Transverse colon (tissue), 4 donors: ENCODE data around the gene SLC26A5. TPM values are rescaled to one million over a fixed set of nuclear protein-coding genes. Genes with fewer than 3 reads are reported as not detected.

Source experiments
- DNase-seq: peaks from one replicate; pipeline ENCODE4 v3.0.0-alpha.2; 2019
- H3K27ac ChIP-seq, 4 donors: fragments of 200-600 bp; sonication (generic); 2 replicates each; pipeline ENCODE4 v1.5.1; 2016 to 2018; ENCODE audit warnings: inconsistent platforms in 4 of 4
- H3K27me3 ChIP-seq: fragments of 200-600 bp; sonication (generic); 2 replicates; pipeline ENCODE4 v1.5.1; 2017; ENCODE audit warnings: inconsistent platforms
- H3K36me3 ChIP-seq, 4 donors: fragments of 200-600 bp; sonication (generic); 2 replicates each; pipeline ENCODE4 v1.5.1; 2017 to 2019; ENCODE audit warnings: inconsistent platforms in 4 of 4
- H3K4me1 ChIP-seq, 4 donors: fragments of 200-600 bp; sonication (generic); 2 replicates each; pipeline ENCODE4 v1.5.1; 2017 to 2020; ENCODE audit warnings: inconsistent platforms in 4 of 4
- H3K4me3 ChIP-seq, 4 donors: fragments of 200-600 bp; sonication (generic); 1 replicate in 1 of 4; 2 replicates in 3 of 4; pipeline versions ENCODE4 v1.5.1 to v1.6.1; 2017 to 2019; ENCODE audit warnings: inconsistent platforms in 4 of 4
- H3K9me3 ChIP-seq, 2 donors: fragments of 200-600 bp; sonication (generic); 2 replicates each; pipeline ENCODE4 v1.5.1; 2017 to 2019; ENCODE audit warnings: inconsistent platforms in 2 of 2
- EP300 ChIP-seq: sonication (generic); formaldehyde crosslinking; IDR thresholded peaks from one replicate; pipeline ENCODE4 v1.6.1; 2017; ENCODE audit warnings: antibody characterized with exemption, low read depth
- POLR2A ChIP-seq: fragments of 450-650 bp; IDR thresholded peaks from one replicate; pipeline ENCODE4 v1.6.1; 2016; ENCODE audit warnings: antibody characterized with exemption, mild to moderate bottlenecking, moderate library complexity
- POLR2AphosphoS5 ChIP-seq, 3 donors: sonication (generic); formaldehyde crosslinking; IDR thresholded peaks; one replicate each; pipeline ENCODE4 v1.6.1; 2016; ENCODE audit warnings: antibody characterized with exemption in 3 of 3
- WGBS, 2 donors: methylation state at CpG; one replicate each; pipeline ENCODE4 v1.1.5; 2018; ENCODE audit warnings: low coverage in 1 of 2; 5-methylcytosine and 5-hydroxymethylcytosine counted together
- in situ Hi-C, 4 donors: fragments of 200-750 bp; cut with MboI; loops; one replicate each; pipeline versions ENCODE4 v1.15.0 to v1.15.1; 2017; ENCODE audit warnings: low sequenced_read_pairs in 3 of 4, low pct_ligation_motif_present in 1 of 4, low pct_unique_long_range_greater_than_20kb in 1 of 4
- intact Hi-C: fragments of 100-400 bp; cut with DNase I; formaldehyde crosslinking; loops from one replicate; pipeline ENCODE4 v1.15.1; 2023; ENCODE audit warnings: low total_unique reads
- total RNA-seq, 4 donors: library from RNA; depleted of rRNA; stranded (reverse); fragments of >200 nt; gene quantifications; one replicate each; pipeline ENCODE4 v1.1.0, GENCODE V29; 2016
- TF ChIP-seq, protein P1 (sequence below), 5 experiments: fragments of 200-600 bp in 3 of 5; fragments of 450-650 bp in 2 of 5; sonication (generic) in 3 of 5; IDR thresholded peaks; 1 replicate in 2 of 5; 2 replicates in 3 of 5; pipeline ENCODE4 v1.5.1; 2016 to 2017; ENCODE audit warnings: antibody characterized with exemption in 5 of 5, inconsistent platforms in 3 of 5, mild to moderate bottlenecking in 2 of 5, moderate library complexity in 1 of 5

Gene SLC26A5
- total RNA-seq, 4 donors from 2014 or later, result 0.27 to 6.0 (median 0.32) TPM; not detected in 1

DNA sequence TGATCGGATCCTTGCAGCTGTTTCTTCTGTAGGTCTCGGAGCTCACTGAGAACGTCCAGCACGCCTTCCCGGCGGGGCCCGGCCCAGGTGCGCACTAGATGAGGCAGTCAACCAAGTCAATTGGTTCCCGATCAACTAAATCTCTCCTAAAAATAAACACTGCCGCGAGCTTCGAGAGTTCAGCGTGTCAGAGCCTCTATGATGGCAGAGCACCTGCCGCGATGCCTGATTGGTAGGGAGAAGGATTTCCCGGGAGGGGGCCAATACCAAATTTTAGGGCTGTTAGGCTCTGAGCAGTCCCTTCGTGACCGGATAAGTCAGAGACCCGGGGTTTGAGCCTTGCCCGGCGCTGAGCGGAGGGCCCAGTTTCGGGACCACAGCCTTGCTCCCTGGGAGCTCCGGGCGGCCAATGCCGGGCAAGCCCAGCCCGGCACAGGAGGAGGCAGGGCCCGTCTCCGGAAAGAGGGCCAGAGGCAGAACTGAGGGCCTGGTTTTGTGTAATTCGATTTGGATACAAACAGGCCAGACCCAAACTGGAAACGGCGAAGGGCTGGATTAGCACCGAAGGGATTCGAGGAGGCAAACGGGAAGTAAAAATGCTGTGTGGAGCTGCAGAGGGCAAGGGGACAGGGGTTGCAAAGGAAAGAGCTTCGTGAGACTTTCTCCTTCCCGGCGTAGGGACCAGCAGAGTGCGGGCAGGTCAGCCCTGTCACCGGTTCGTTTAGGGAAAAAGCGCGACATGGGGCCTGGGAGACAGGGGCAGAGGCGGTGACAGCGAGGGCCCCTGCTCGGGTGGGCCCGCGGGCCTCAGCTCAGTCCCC is 569 bp downstream of the SLC26A5 start:
- H3K36me3 ChIP-seq, result no peaks in the 10 kb centered on the region
- TF ChIP-seq POLR2AphosphoS5 (IDR thresholded peaks at IDR 0.05), result no peak
- peaks cover 0 to 17% (median 8%) of the 10 kb centered on the region in 4 donors for H3K4me1 ChIP-seq
- peak overlapping the region; percentile 3 to 50 (median 30) for H3K4me3 ChIP-seq
- in situ Hi-C loops, result no loop called here
- intact Hi-C loops, result no loop called here
- H3K9me3 ChIP-seq, result no peaks in the 10 kb centered on the region
- peaks cover 52% of the 10 kb centered on the region for H3K27me3 ChIP-seq
- H3K27ac ChIP-seq, result no peak overlapping the region
- 2 to 5% methylated on average over 20 to 48 of the region's 48 CpGs for WGBS, 2 donors
- no peak for DNase-seq

DNA sequence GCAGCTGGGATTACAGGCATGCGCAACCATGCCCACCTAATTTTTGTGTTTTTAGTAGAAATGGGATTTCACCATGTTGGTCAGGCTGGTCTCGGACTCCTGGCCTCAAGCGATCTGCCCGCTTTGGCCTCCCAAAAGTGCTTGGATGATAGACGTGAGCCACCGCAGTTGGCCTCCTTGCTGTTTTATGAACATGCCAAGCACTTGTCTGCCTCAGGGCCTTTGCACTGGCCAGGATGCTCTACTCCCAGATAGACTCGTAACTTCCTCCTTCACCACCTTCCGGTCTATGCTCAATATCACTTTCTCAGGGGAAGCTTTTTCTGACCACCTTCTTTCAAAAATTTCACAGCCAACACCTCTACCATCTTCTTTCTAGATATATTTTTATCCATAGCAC is 6.3 kb downstream of the SLC26A5 start:
- H3K9me3 ChIP-seq, result no peaks in the 10 kb centered on the region
- no peak overlapping the region for H3K4me3 ChIP-seq
- intact Hi-C loops (no loop called here), in situ Hi-C loops (no loop called here)
- H3K4me1 ChIP-seq, result no peaks in the 10 kb centered on the region
- TF ChIP-seq POLR2AphosphoS5 (IDR thresholded peaks at IDR 0.05) (no peak), EP300 (no peak), POLR2A (no peak)
- TF ChIP-seq, protein P1, sequence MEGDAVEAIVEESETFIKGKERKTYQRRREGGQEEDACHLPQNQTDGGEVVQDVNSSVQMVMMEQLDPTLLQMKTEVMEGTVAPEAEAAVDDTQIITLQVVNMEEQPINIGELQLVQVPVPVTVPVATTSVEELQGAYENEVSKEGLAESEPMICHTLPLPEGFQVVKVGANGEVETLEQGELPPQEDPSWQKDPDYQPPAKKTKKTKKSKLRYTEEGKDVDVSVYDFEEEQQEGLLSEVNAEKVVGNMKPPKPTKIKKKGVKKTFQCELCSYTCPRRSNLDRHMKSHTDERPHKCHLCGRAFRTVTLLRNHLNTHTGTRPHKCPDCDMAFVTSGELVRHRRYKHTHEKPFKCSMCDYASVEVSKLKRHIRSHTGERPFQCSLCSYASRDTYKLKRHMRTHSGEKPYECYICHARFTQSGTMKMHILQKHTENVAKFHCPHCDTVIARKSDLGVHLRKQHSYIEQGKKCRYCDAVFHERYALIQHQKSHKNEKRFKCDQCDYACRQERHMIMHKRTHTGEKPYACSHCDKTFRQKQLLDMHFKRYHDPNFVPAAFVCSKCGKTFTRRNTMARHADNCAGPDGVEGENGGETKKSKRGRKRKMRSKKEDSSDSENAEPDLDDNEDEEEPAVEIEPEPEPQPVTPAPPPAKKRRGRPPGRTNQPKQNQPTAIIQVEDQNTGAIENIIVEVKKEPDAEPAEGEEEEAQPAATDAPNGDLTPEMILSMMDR (IDR thresholded peaks at IDR 0.05), result no peak
- no peaks in the 10 kb centered on the region for H3K36me3 ChIP-seq
- no peak for DNase-seq
- H3K27ac ChIP-seq, result no peak overlapping the region
- H3K27me3 ChIP-seq, result peaks cover 20% of the 10 kb centered on the region
- WGBS, 2 donors, result 92 to 94% methylated on average over 7 to 8 of the region's 8 CpGs

DNA sequence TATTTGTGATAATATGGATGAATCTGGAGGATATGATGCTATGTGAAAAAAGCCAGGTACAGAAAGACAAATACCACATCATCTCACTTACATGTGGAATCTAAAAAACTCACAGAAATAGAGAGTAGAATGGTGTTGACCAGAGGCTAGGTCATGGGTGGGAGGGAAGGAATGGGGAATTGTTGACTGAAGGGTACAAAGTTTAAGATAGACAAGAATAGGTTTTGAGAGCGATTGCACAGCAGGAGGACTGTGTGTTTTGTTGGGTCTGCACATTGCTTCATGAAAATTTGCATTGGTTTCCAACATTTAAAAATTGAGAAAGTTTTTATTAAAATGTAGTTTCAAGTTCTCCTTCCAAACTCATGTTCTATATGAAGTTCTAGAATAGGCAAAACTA is 8.4 kb downstream of the SLC26A5 start:
- Histone ChIP-seq H3K27me3 (peaks cover 3% of the 10 kb centered on the region), H3K36me3 (no peaks in the 10 kb centered on the region), H3K9me3 (peaks cover 0 to 5% of the 10 kb centered on the region in 2 donors), H3K4me3 (no peak overlapping the region), H3K27ac (no peak overlapping the region), H3K4me1 (no peaks in the 10 kb centered on the region)
- intact Hi-C loops (no loop called here), in situ Hi-C loops (no loop called here)
- TF ChIP-seq EP300 (no peak), POLR2AphosphoS5 (IDR thresholded peaks at IDR 0.05) (no peak), POLR2A (no peak)
- TF ChIP-seq, protein P1 (IDR thresholded peaks at IDR 0.05), result no peak
- 78 to 84% methylated on average over 1 of the region's 1 CpG for WGBS, 2 donors
- no peak for DNase-seq

DNA sequence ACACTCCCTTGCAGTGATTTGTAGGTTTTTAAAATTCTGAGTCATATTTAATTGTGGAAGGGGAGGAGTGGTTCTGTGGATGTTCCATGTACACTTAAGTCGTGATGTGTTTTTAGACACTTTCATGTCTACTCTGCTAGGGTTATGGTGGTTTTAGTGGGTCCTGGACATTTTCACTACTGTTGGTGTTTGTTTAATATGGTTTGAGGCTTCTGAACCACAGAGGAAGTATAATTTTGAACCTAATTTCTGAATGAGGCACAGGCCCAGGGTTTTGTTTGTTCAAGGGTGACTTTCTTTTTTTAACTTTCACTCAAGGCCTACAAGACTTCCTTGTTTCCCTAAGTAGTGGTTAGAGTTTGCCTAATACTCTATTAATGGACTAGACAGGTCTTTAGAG is 13.3 kb downstream of the SLC26A5 start:
- intact Hi-C loops (no loop called here), in situ Hi-C loops (no loop called here)
- Histone ChIP-seq H3K9me3 (peaks cover 0 to 5% of the 10 kb centered on the region in 2 donors), H3K4me1 (no peaks in the 10 kb centered on the region), H3K27ac (no peak overlapping the region), H3K27me3 (peaks cover 3% of the 10 kb centered on the region), H3K4me3 (no peak overlapping the region), H3K36me3 (no peaks in the 10 kb centered on the region)
- no peak for TF ChIP-seq POLR2A
- TF ChIP-seq POLR2AphosphoS5 (IDR thresholded peaks at IDR 0.05), result no peak
- no peak for TF ChIP-seq EP300
- WGBS, 2 donors, result 0 to 55% methylated on average over 1 of the region's 1 CpG
- no peak for DNase-seq

DNA sequence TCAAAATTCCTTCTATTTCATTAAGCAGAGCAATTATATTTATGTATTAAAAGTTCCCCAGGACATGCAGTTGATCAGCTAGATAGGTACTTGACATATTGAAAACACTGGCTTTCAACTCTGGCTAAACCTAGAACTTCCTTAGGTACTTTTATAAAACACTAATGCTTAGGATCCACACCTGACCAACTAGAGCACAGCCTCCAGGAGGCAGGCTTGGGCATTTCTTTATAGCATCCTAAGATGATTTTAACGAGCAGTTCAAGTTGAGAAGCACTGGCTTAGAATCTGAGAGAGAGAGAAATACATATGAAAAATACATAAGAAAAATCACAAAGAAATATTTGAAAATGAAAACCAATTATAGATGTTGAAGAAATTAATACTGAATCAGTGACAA is 20.8 kb downstream of the SLC26A5 start:
- no peaks in the 10 kb centered on the region for H3K9me3 ChIP-seq
- in situ Hi-C loops (no loop called here), intact Hi-C loops (no loop called here)
- no peak overlapping the region for H3K27ac ChIP-seq
- H3K4me3 ChIP-seq, result no peak overlapping the region
- DNase-seq, result no peak
- TF ChIP-seq POLR2A, result no peak
- TF ChIP-seq POLR2AphosphoS5 (IDR thresholded peaks at IDR 0.05), result no peak
- TF ChIP-seq EP300, result no peak
- TF ChIP-seq, protein P1 (IDR thresholded peaks at IDR 0.05), result no peak
- H3K4me1 ChIP-seq, result no peaks in the 10 kb centered on the region
- H3K36me3 ChIP-seq, result no peaks in the 10 kb centered on the region
- 29 to 42% methylated on average over 1 of the region's 1 CpG for WGBS, 2 donors
- no peaks in the 10 kb centered on the region for H3K27me3 ChIP-seq
